GM21619 (cell line): ENCODE data around the gene TBK1.
"Not testable (repeated sequence)": the region's sequence is repeated elsewhere in the genome, so short reads cannot be mapped to it uniquely, and the experiment has no call there.

ENCODE experiments used
- ATAC-seq: cut with Tn5 transposase; IDR thresholded peaks from one replicate; pipeline ENCODE4 v1.9.1; 2021; ENCODE audit not compliant: unreplicated experiment

Gene TBK1

GRCh38 chr12:64538121-64538520 is 86.2 kb downstream of the TBK1 start:
- no peak for ATAC-seq

- not testable (repeated sequence) for ATAC-seq
Observed at GRCh38 chr12:64542409-64543047, 90.6 kb downstream of the TBK1 start.

- no peak for ATAC-seq
Observed at GRCh38 chr12:64544371-64545080, 92.6 kb downstream of the TBK1 start.

- ATAC-seq: no peak
Observed at GRCh38 chr12:64545081-64545382, 93.1 kb downstream of the TBK1 start.

- ATAC-seq: no peak
Observed at GRCh38 chr12:64549108-64549507, 97.2 kb downstream of the TBK1 start.

- ATAC-seq: no peak
Observed at GRCh38 chr12:64550755-64551154, 98.8 kb downstream of the TBK1 start.

GRCh38 chr12:64551676-64552075 is 99.8 kb downstream of the TBK1 start:
- ATAC-seq: no peak
